H1 (cell line): ENCODE results near the gene STX8. TPM values are rescaled to one million over a fixed set of nuclear protein-coding genes. Genes with fewer than 3 reads are reported as not detected.

Experiments
- CTCF ChIA-PET: fragments of 300-600 bp; sonication (Branson Sonifier 250); formaldehyde crosslinking; loops from one replicate; lab custom pipeline; 2021; ENCODE audit not compliant: partially characterized antibody; lab: Charles Lee
- POLR2A ChIA-PET: fragments of 300-600 bp; sonication (Branson Sonifier 250); formaldehyde crosslinking; loops from one replicate; lab custom pipeline; 2021; ENCODE audit warnings: inconsistent platforms; ENCODE audit not compliant: partially characterized antibody; lab: Charles Lee
- DNase-seq, 2 experiments: peaks; one replicate each; pipeline versions ENCODE4 v3.0.0 to v3.0.0-alpha.2; 2010 to 2022; ENCODE audit warnings: low spot score in 2 of 2, low read depth in 1 of 2, mixed read lengths in 1 of 2
- FAIRE-seq: peaks from 2 replicates; lab custom pipeline; 2011; peaks lifted over from hg19 to GRCh38; lab: Jason Lieb, UNC
- H2AFZ ChIP-seq: 2 replicates; pipeline ENCODE4 v1.8.1; 2012; ENCODE audit warnings: low read length, inconsistent platforms
- H2AK5ac ChIP-seq: 2 replicates; pipeline ENCODE4 v1.6.1; 2013; ENCODE audit warnings: low read depth, low read length
- H2BK120ac ChIP-seq: replicated peaks from 2 replicates; pipeline ENCODE3; 2013; ENCODE audit warnings: low read depth, low read length, inconsistent platforms
- H2BK12ac ChIP-seq: 2 replicates; pipeline ENCODE4 v1.6.1; 2013; ENCODE audit warnings: low read depth, low read length
- H2BK15ac ChIP-seq: 2 replicates; pipeline ENCODE4 v1.6.1; 2013; ENCODE audit warnings: low read length
- H2BK20ac ChIP-seq: 2 replicates; pipeline ENCODE4 v1.6.1; 2013; ENCODE audit warnings: low read length
- H2BK5ac ChIP-seq: 2 replicates; pipeline ENCODE4 v1.6.1; 2013; ENCODE audit warnings: low read depth, low read length
- H3K14ac ChIP-seq: 2 replicates; pipeline ENCODE4 v1.6.1; 2013; ENCODE audit warnings: inconsistent platforms; ENCODE audit not compliant: insufficient read length
- H3K18ac ChIP-seq: 2 replicates; pipeline ENCODE4 v1.6.1; 2013; ENCODE audit warnings: low read length; ENCODE audit errors: extremely low read depth
- H3K23ac ChIP-seq: 2 replicates; pipeline ENCODE4 v1.6.1; 2013; ENCODE audit warnings: inconsistent platforms; ENCODE audit not compliant: insufficient read length
- H3K23me2 ChIP-seq: 2 replicates; pipeline ENCODE4 v1.6.1; 2013; ENCODE audit warnings: low read depth, low read length
- H3K27ac ChIP-seq: 2 replicates; pipeline ENCODE4 v1.6.1; 2011; ENCODE audit warnings: low read depth, low read length, inconsistent platforms
- H3K27me3 ChIP-seq, 4 experiments: replicated peaks in 1 of 4; 1 replicate in 1 of 4; 2 replicates in 3 of 4; pipeline versions ENCODE4 v1.6.1 to v1.8.1; 2011 to 2013; ENCODE audit warnings: low read length in 3 of 4, mild to moderate bottlenecking in 3 of 4, inconsistent platforms in 2 of 4, mixed read lengths in 2 of 4, moderate library complexity in 1 of 4; ENCODE audit not compliant: control insufficient read depth in 3 of 4, insufficient read depth in 3 of 4; ENCODE audit errors: extremely low read depth in 1 of 4
- H3K36me3 ChIP-seq, 4 experiments: 2 replicates each; pipeline versions ENCODE4 v1.6.1 to v1.8.1; 2011 to 2013; ENCODE audit warnings: mild to moderate bottlenecking in 4 of 4, low read length in 3 of 4, moderate library complexity in 2 of 4, control low read depth in 1 of 4, inconsistent platforms in 1 of 4; ENCODE audit not compliant: insufficient read depth in 4 of 4, control insufficient read depth in 2 of 4
- H3K4ac ChIP-seq: replicated peaks from 2 replicates; pipeline ENCODE3; 2013; ENCODE audit warnings: low read length, low read depth, mixed read lengths, inconsistent platforms; ENCODE audit not compliant: insufficient read length
- H3K4me1 ChIP-seq, 4 experiments: replicated peaks in 1 of 4; 1 replicate in 1 of 4; 2 replicates in 3 of 4; pipeline versions ENCODE4 v1.6.1 to v1.8.1; 2011 to 2013; ENCODE audit warnings: low read length in 3 of 4, inconsistent platforms in 2 of 4, mixed read lengths in 1 of 4; ENCODE audit not compliant: insufficient read depth in 4 of 4, control insufficient read depth in 3 of 4
- H3K4me2 ChIP-seq, 2 experiments: 2 replicates each; pipeline versions ENCODE4 v1.6.1 to v1.8.1; 2011 to 2013; ENCODE audit warnings: low read depth in 2 of 2, low read length in 2 of 2, control low read depth in 1 of 2, inconsistent platforms in 1 of 2, mild to moderate bottlenecking in 1 of 2; ENCODE audit not compliant: insufficient read depth in 1 of 2
- H3K4me3 ChIP-seq, 4 experiments: fragments of 200-600, 300-600 bp in 1 of 4; sonication (generic), shearing (Covaris generic), sonication (Bioruptor Twin) in 1 of 4; 2 replicates each; pipeline versions ENCODE4 v1.5.1 to v1.8.1; 2011 to 2016; ENCODE audit warnings: low read length in 4 of 4, low read depth in 3 of 4, control low read depth in 2 of 4, inconsistent platforms in 2 of 4, mild to moderate bottlenecking in 2 of 4, mixed read lengths in 1 of 4, moderate library complexity in 1 of 4; ENCODE audit not compliant: insufficient read depth in 2 of 4; ENCODE audit errors: extremely low read depth in 1 of 4
- H3K56ac ChIP-seq: replicated peaks from 2 replicates; pipeline ENCODE3; 2013; ENCODE audit warnings: low read depth, mild to moderate bottlenecking, mixed read lengths, low read length, inconsistent platforms; ENCODE audit not compliant: insufficient read length
- H3K79me1 ChIP-seq: 2 replicates; pipeline ENCODE4 v1.6.1; 2013; ENCODE audit warnings: low read depth, low read length, control low read depth
- H3K79me2 ChIP-seq, 2 experiments: 2 replicates each; pipeline versions ENCODE4 v1.6.1 to v1.8.1; 2012 to 2013; ENCODE audit warnings: low read length in 2 of 2, mild to moderate bottlenecking in 2 of 2, inconsistent platforms in 1 of 2; ENCODE audit not compliant: insufficient read depth in 2 of 2, control insufficient read depth in 1 of 2
- H3K9ac ChIP-seq, 4 experiments: replicated peaks in 1 of 4; 1 replicate in 1 of 4; 2 replicates in 3 of 4; pipeline versions ENCODE4 v1.6.1 to v1.8.1; 2011 to 2013; ENCODE audit warnings: low read depth in 3 of 4, low read length in 3 of 4, control low read depth in 2 of 4, mild to moderate bottlenecking in 2 of 4, moderate library complexity in 2 of 4, inconsistent platforms in 1 of 4; ENCODE audit errors: extremely low read depth in 1 of 4
- H3K9me3 ChIP-seq, 2 experiments: 2 replicates each; pipeline versions ENCODE4 v1.6.1 to v1.8.1; 2012 to 2013; ENCODE audit warnings: mild to moderate bottlenecking in 2 of 2, moderate library complexity in 2 of 2, control low read depth in 1 of 2, inconsistent platforms in 1 of 2, low read depth in 1 of 2, low read length in 1 of 2, mixed read lengths in 1 of 2; ENCODE audit not compliant: insufficient read depth in 2 of 2
- H4K20me1 ChIP-seq, 2 experiments: replicated peaks in 1 of 2; 2 replicates each; pipeline versions ENCODE3 to v1.8.1; 2011 to 2013; ENCODE audit warnings: inconsistent platforms in 2 of 2, low read length in 2 of 2, mild to moderate bottlenecking in 1 of 2; ENCODE audit not compliant: insufficient read depth in 2 of 2, control insufficient read depth in 1 of 2
- H4K5ac ChIP-seq: 2 replicates; pipeline ENCODE4 v1.6.1; 2013; ENCODE audit warnings: low read length, low read depth, mixed read lengths, inconsistent platforms; ENCODE audit not compliant: insufficient read length
- H4K8ac ChIP-seq: 2 replicates; pipeline ENCODE4 v1.8.0; 2013; ENCODE audit warnings: mild to moderate bottlenecking, moderate library complexity, low read length, inconsistent platforms; ENCODE audit not compliant: insufficient read depth; ENCODE audit errors: extremely low read depth
- H4K91ac ChIP-seq: replicated peaks from 2 replicates; pipeline ENCODE3; 2013; ENCODE audit warnings: low read length, mixed read lengths, inconsistent platforms; ENCODE audit not compliant: insufficient read length
- CEBPB ChIP-seq: IDR thresholded peaks from 2 replicates; pipeline ENCODE4 v1.6.1; 2012; ENCODE audit warnings: low read depth, low read length
- MAX ChIP-seq: IDR thresholded peaks from 2 replicates; pipeline ENCODE4 v1.6.1; 2012; ENCODE audit warnings: inconsistent platforms
- WGBS, 2 experiments: shearing (Covaris generic) in 1 of 2; methylation state at CpG; one replicate each; pipeline versions ENCODE4 v1.1.6 to v1.1.7; 2013 to 2015; ENCODE audit warnings: low lambda C conversion rate in 2 of 2, mixed read lengths in 2 of 2, inconsistent platforms in 1 of 2, low coverage in 1 of 2, missing lambda C conversion rate in 1 of 2; ENCODE audit not compliant: insufficient replicate concordance in 2 of 2, insufficient coverage in 1 of 2, insufficient read length in 1 of 2; ENCODE audit errors: extremely low coverage in 1 of 2, missing lambda C conversion rate in 1 of 2; 5-methylcytosine and 5-hydroxymethylcytosine counted together
- polyA plus RNA-seq, 7 experiments: library from polyadenylated mRNA; depleted of rRNA in 3 of 7; stranded (reverse) in 5 of 7; unstranded in 2 of 7; fragments of >200 nt in 5 of 7; fragments of 200-250 nt in 2 of 7; gene quantifications; 1 replicate in 5 of 7; 2 replicates in 1 of 7; 4 replicates in 1 of 7; pipeline versions ENCODE4 v1.2.1 to v1.2.3, GENCODE V29; 2011 to 2013; ENCODE audit warnings: missing spikeins in 2 of 7, mixed read lengths in 2 of 7
- total RNA-seq: library from RNA; stranded (reverse); fragmentation: NEBNext Ultra II Directional; extraction: Animal tissue kit (Norgen Biotek cat#: 25700); gene quantifications from 2 replicates; pipeline ENCODE4 v1.2.1, GENCODE V29; 2021

Gene STX8
- total and polyA plus RNA-seq, 2 of the 8 experiments (the other 6 are each of a cell fraction or from before 2014, with no cell fraction given): 22.8 to 42.5 TPM

GRCh38 chr17:9226794-9227135, 348.9 kb downstream of the STX8 start:
- Histone ChIP-seq H4K5ac (peak overlapping the region; percentile 19), H3K79me1 (no peaks in the 10 kb centered on the region), H2BK120ac (peak overlapping the region; percentile 31), H3K36me3 (peaks cover 0 to 6% (median 0%) of the 10 kb centered on the region in 4 experiments; a peak in 1 of 8 replicates), H2AK5ac (peak overlapping the region; percentile 91), H3K18ac (peak overlapping the region; percentile 60), H3K56ac (no peak overlapping the region), H3K14ac (peak overlapping the region; percentile 92), H3K23ac (no peak overlapping the region), H4K8ac (no peak overlapping the region), H2BK5ac (peak overlapping the region; percentile 63; the same call in 1 of the 2 replicates), H2BK15ac (peak overlapping the region; percentile 3), H3K23me2 (peaks cover 12% of the 10 kb centered on the region), H3K9me3 (no peaks in the 10 kb centered on the region), H3K4me2 (no peak overlapping the region), H2BK12ac (peak overlapping the region; percentile 40), H3K27ac (no peak overlapping the region), H3K4ac (peak overlapping the region; percentile 99), H3K4me3 (no peak overlapping the region), H3K4me1 (peaks cover 0 to 15% (median 7%) of the 10 kb centered on the region in 4 experiments; a peak in 6 of 7 replicates), H3K27me3 (peaks cover 0 to 2% (median 0%) of the 10 kb centered on the region in 4 experiments; a peak in 2 of 7 replicates), H3K9ac (no peak overlapping the region), H4K20me1 (peaks cover 0 to 17% of the 10 kb centered on the region in 2 experiments), H4K91ac (peak overlapping the region; percentile 98), H3K79me2 (no peaks in the 10 kb centered on the region), H2AFZ (no peak overlapping the region), H2BK20ac (peak overlapping the region; percentile 89)
- peak in 1 of 2 experiments; percentile 71 for DNase-seq
- POLR2A ChIA-PET: interaction anchor here (1.0 to 1.2 kb wide), 2 partner anchors 9 to 10 kb away, joined by 3 read pairs; no protein-coding TSS in a partner anchor
- 61% methylated on average over 11 of the region's 14 CpGs; no CpG with 5 or more reads in 1 of the 2 experiments for WGBS, 2 experiments
- FAIRE-seq: no peak
- CTCF ChIA-PET: interaction anchor here (1.3 kb wide), 1 partner anchor 65 kb away, joined by 3 read pairs; no protein-coding TSS in a partner anchor
- TF ChIP-seq MAX (peak; percentile 47; the same call in 1 of the 2 replicates), CEBPB (no peak)
